GM18508 (cell line): ENCODE data around the gene CRACR2B.

ENCODE experiments used
- ATAC-seq: cut with Tn5 transposase; IDR thresholded peaks from one replicate; pipeline ENCODE4 v1.9.1; 2021; ENCODE audit warnings: moderate number of reproducible peaks; ENCODE audit not compliant: insufficient read depth, unreplicated experiment

The CRACR2B gene

DNA sequence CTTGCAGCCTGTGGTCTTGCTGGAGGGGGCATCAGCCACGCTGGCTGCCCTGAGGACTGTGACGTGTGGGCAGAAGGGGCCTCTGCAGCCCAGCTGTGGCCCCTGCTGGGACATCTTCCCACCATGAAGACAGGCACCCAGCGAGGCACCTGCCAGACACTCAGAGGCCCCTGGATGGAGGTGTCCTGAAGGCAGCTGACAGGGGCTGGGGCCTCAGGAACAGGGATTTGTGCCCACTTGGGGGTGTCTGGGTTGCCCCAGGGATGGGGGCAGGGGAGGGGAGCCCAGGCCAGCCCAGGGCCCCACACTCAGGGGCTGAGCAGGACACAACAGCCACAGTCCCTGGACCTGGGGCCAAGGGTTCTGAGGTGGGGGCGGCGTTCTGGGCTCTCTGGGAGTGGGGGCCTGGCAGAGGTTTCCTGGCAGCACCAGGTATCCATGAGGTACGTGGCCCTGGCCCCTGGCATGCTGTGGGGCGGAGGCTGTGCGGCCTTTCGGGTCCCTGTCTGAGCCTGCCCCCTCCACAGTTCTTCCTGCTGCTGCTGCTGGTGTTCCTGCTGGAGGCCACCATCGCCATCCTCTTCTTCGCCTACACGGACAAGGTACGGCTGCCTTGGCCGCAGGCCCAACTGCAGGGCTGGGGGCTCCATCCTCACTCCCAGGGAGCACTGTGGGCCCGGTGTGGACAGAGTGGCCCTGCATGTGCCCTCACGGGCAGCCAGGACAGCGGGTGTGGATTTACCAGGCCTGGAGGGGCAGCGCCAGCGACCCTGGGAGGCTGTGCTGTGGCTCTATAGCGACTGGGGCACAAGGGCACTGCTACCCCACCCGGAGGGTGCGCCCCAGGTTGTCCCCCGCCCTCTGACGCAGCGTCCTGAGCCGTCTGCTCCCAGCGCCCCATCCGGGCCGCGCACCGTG is 36.5 kb downstream of the CRACR2B start:
- ATAC-seq: no peak

DNA sequence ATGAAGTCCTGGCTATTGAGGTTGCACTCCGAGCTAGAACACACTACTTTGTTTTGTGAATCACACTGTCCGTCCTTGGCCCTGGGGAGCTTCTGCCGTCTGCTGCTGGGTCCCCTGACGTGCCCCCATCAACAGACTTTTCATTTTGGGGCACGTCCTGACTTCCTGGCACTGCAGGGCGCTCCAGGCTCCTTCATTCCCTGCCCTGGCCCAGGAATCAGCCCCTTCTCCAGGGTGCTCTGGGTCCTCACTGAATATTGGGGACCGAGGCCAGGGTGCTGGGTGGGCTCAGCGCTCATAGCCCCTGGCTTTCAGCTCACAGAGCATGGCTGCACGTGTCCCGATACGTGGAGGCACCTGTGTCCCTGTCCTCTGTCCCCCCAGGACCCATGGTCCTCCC is 37.2 kb downstream of the CRACR2B start:
- ATAC-seq: no peak

DNA sequence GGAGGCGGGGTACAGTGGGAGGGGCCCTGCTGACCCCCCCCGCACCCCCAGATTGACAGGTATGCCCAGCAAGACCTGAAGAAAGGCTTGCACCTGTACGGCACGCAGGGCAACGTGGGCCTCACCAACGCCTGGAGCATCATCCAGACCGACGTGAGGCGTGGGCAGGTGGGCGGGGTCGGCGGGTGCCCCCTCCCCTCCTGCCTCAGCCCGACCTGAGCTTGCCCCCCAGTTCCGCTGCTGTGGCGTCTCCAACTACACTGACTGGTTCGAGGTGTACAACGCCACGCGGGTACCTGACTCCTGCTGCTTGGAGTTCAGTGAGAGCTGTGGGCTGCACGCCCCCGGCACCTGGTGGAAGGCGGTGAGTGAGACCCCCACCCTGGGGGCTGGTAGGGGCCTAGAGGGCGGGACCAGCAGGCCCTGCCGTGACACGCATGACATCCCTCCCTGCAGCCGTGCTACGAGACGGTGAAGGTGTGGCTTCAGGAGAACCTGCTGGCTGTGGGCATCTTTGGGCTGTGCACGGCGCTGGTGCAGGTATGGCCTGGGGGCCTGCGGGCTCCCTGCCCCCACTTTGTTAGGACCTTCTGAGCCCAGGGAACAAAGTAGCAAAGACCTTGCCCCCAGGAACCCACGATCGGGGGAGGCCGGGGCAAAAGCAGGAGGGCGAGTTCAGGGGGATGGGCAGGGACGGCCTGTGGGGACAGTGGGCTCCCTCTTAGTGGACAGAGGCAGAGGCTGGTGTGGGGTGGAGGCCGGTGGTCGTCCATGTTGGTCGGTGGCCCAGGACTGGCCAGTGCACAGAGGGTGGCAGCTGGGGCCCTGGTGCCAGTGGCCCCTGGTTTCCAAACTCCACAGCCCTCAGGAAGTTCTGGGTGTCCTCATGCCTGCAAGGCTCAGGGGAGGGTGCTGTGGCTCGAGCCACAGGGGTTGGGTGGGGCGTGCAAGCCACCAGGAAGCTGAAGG is 38.0 kb downstream of the CRACR2B start:
- ATAC-seq: no peak

DNA sequence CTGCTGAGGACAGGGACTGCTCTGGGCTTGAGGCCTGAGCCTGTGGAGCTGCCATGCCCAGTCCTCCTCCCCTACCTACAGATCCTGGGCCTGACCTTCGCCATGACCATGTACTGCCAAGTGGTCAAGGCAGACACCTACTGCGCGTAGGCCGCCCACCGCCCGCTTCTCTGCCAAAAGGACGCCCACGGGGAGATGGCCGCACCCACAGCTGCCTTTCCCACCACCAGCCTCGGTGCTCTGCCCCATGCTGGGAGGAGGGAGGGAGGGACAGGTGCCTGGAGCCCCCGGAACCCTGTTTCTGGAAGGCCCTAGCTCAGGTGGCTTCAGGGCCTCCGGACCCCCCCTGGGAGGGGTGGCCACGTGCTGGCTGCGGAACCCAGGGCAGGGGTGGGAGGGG is 38.8 kb downstream of the CRACR2B start:
- ATAC-seq: no peak

- ATAC-seq: no peak
Measured at GRCh38 chr11:867856-868358, 40.2 kb downstream of the CRACR2B start.

DNA sequence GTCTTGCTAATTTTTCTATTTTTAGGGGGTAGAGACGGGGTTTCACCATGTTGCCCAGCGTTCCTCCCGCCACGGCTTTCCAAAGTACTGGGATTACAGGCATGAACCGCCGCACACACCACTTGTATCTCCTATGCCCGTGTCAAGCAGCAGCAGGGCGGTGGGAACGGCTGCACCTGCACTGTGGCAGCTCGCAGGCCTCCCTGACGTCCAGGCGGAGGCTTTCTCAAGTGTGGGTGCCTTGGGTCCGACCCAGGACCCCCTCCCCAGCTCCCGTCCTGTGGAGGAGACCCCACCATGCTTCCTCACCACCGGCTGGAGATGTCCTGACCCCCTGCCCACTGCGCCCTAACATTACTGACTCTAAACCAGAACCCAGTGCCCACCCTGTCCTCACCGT is 40.7 kb downstream of the CRACR2B start:
- ATAC-seq: no peak

DNA sequence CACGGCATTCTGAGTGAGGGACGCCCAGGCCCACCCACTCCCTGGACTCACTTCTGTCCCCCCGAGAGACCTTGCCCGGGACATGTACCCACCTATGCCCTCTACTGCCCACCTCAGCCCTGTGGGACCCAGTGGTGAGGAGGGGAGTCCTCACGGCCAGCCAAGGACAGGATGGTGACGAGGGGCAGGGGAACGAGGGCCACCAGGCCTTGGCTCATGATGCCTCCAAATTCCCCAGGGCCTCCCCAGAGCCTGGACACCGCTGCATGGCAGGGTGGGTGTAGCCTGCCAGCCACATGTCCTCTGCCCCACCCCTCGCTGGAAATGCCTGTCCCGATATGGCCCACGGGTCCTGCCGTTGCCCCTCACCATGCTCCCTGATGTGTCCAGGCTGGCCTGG is 41.1 kb downstream of the CRACR2B start:
- ATAC-seq: no peak

GRCh38 chr11:869399-870126 is 41.8 kb downstream of the CRACR2B start:
- ATAC-seq: no peak

GRCh38 chr11:870127-870413 is 42.4 kb downstream of the CRACR2B start:
- no peak for ATAC-seq

- no peak for ATAC-seq
Measured at GRCh38 chr11:870418-870817, 42.7 kb downstream of the CRACR2B start.

DNA sequence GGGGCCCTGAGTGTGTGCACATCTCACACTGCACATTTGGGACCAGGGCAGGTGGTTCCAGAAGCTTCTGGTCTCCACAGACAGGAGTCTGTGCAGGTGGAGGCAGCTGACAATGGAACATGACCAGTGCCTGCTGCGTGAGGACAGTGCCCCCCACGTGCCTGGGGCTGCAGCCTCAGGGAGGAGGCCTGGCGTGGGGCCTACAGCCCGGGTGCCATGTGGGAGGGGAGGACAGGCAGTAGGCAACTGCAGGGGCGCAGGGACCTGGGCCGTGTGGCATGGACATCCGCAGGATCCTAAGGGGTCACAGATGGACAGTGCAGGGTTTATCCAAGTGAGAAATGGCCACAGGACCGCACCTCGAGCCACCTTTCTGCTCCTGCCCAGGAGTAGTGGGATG is 43.8 kb downstream of the CRACR2B start:
- no peak for ATAC-seq

DNA sequence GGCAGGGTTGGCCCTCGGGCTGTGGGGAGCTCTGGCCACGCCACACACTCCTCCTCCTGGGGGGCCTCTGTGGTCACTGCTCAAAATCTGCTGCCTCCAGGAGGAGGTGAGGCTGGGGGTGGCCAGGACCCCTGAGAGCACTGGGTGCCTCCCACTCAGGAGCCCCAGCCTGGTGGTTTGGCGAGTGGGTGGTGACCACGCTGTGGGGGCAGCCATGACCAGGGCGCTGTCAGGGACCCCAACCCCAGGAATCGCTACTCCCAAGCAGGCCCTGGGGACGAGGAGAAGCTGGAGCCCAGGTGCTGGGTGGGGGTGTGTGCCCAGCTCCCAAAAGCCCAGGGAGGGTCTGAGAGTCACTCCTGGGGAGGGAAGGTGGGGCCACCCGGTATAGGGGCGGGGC is 45.1 kb downstream of the CRACR2B start:
- ATAC-seq: no peak

- ATAC-seq: no peak
Measured at GRCh38 chr11:873706-874105, 46.0 kb downstream of the CRACR2B start.

GRCh38 chr11:875203-875602 is 47.5 kb downstream of the CRACR2B start:
- ATAC-seq: no peak

GRCh38 chr11:875769-876301 is 48.1 kb downstream of the CRACR2B start:
- no peak for ATAC-seq

GRCh38 chr11:876545-876944 is 48.8 kb downstream of the CRACR2B start:
- ATAC-seq: no peak

- ATAC-seq: no peak
Measured at GRCh38 chr11:877565-877964, 49.8 kb downstream of the CRACR2B start.

DNA sequence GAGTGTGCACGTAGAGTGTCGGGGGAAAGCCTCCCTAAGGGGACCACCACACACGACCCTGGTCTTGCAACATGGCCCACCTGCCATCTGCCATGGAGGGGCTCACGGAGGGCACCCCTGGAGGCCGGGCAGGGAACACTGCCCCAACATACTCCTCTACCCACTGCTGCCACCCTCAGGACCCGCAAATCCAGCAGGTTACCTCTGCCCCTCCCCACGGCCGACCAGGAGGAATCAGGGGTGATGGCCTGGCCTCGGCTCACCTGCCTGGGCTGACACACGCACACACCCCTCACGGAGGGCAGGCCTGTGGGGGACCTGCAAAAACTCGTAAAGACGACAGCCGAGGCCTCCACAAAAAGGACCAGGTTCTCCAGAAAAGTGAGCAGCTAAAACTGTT is 52.7 kb downstream of the CRACR2B start:
- ATAC-seq: no peak
